HG03457 (cell line): ENCODE data around the gene RNU1-2.
"Not testable (repeated sequence)": the region's sequence is repeated elsewhere in the genome, so short reads cannot be mapped to it uniquely, and the experiment has no call there.

Experiments used
- ATAC-seq: cut with Tn5 transposase; IDR thresholded peaks from one replicate; pipeline ENCODE4 v1.9.1; 2021; ENCODE audit warnings: moderate number of reproducible peaks; ENCODE audit not compliant: unreplicated experiment

RNU1-2 gene

GRCh38 chr1:16925635-16926490 is 30.1 kb downstream of the RNU1-2 start:
- ATAC-seq: no peak

- ATAC-seq: no peak
Observed at GRCh38 chr1:16926491-16927073, 30.8 kb downstream of the RNU1-2 start.

GRCh38 chr1:16927256-16927655 is 31.5 kb downstream of the RNU1-2 start:
- no peak for ATAC-seq

GRCh38 chr1:16927711-16928485 is 32.1 kb downstream of the RNU1-2 start:
- ATAC-seq: no peak

- ATAC-seq: not testable (repeated sequence)
Observed at GRCh38 chr1:16929146-16930041, 33.6 kb downstream of the RNU1-2 start.

GRCh38 chr1:16931206-16931934 is 35.6 kb downstream of the RNU1-2 start:
- ATAC-seq: not testable (repeated sequence)

- not testable (repeated sequence) for ATAC-seq
Observed at GRCh38 chr1:16933945-16934344, 38.2 kb downstream of the RNU1-2 start.

- not testable (repeated sequence) for ATAC-seq
Observed at GRCh38 chr1:16936580-16936979, 40.8 kb downstream of the RNU1-2 start.

GRCh38 chr1:16938351-16939321 is 42.9 kb downstream of the RNU1-2 start:
- no peak for ATAC-seq

- ATAC-seq: not testable (repeated sequence)
Observed at GRCh38 chr1:16939386-16940180, 43.8 kb downstream of the RNU1-2 start.

GRCh38 chr1:16944038-16944437 is 48.3 kb downstream of the RNU1-2 start:
- ATAC-seq: no peak

GRCh38 chr1:16945512-16945911 is 49.7 kb downstream of the RNU1-2 start:
- ATAC-seq: not testable (repeated sequence)
